ENCODE data around the gene ALG8.
A peak's percentile ranks its signal among the peaks of the same experiment; 100 is the strongest.
"Not testable (repeated sequence)": the region's sequence is repeated elsewhere in the genome, so short reads cannot be mapped to it uniquely, and the experiment has no call there.

ALG8 gene

GRCh38 chr11:78099666-78100065 is 39.8 kb downstream of the ALG8 start:
- no peak for DNase-seq

- no peak for DNase-seq
Observed at GRCh38 chr11:78097666-78098385, 41.6 kb downstream of the ALG8 start.

- DNase-seq, result no peak
Observed at GRCh38 chr11:78094250-78094649, 45.2 kb downstream of the ALG8 start.

- not testable (repeated sequence) for DNase-seq
Observed at GRCh38 chr11:78086521-78087074, 52.8 kb downstream of the ALG8 start.

- no peak for DNase-seq
Observed at GRCh38 chr11:78085972-78086371, 53.5 kb downstream of the ALG8 start.

- DNase-seq, result not testable (repeated sequence)
Observed at GRCh38 chr11:78084506-78084905, 54.9 kb downstream of the ALG8 start.

- DNase-seq, result no peak
Observed at GRCh38 chr11:78083021-78083420, 56.4 kb downstream of the ALG8 start.

GRCh38 chr11:78082146-78082545 is 57.3 kb downstream of the ALG8 start:
- no peak for DNase-seq

GRCh38 chr11:78081583-78081982 is 57.8 kb downstream of the ALG8 start:
- DNase-seq, result no peak

- no peak for DNase-seq
Observed at GRCh38 chr11:78080818-78081495, 58.5 kb downstream of the ALG8 start.

- DNase-seq, result no peak
Observed at GRCh38 chr11:78080084-78080817, 59.2 kb downstream of the ALG8 start.

- DNase-seq, result peak; percentile 10 to 60 (median 38)
Observed at GRCh38 chr11:78079232-78080083, 60.0 kb downstream of the ALG8 start, which contains the start of gene NDUFC2. Gene NDUFC2, minus strand, starts transcription at chr11:78079862. Its CDS starts 118 bp downstream, at chr11:78079744.

GRCh38 chr11:78078218-78079167 is 60.9 kb downstream of the ALG8 start:
- no peak for DNase-seq

- not testable (repeated sequence) for DNase-seq
Observed at GRCh38 chr11:78077592-78077991, 61.8 kb downstream of the ALG8 start.

- no peak for DNase-seq
Observed at GRCh38 chr11:78076733-78077403, 62.6 kb downstream of the ALG8 start.

GRCh38 chr11:78074756-78075155 is 64.7 kb downstream of the ALG8 start:
- DNase-seq, result no peak

GRCh38 chr11:78072455-78072854 is 67.0 kb downstream of the ALG8 start:
- DNase-seq, result no peak

GRCh38 chr11:78071717-78072116 is 67.7 kb downstream of the ALG8 start:
- no peak for DNase-seq

- DNase-seq, result no peak
Observed at GRCh38 chr11:78070621-78071020, 68.8 kb downstream of the ALG8 start.

GRCh38 chr11:78069465-78069864 is 70.0 kb downstream of the ALG8 start:
- DNase-seq, result no peak

GRCh38 chr11:78067704-78068103 is 71.7 kb downstream of the ALG8 start:
- no peak for DNase-seq

Measured in activated naive CD4-positive, alpha-beta T cell (primary cell).